Stimulated activated CD8-positive, alpha-beta memory T cell treated with anti-CD3 and anti-CD28 coated beads, Interleukin-15, amount 100 ng/mL, for 1 hour (primary cell): ENCODE results near the gene CFL1.
A peak's percentile ranks its signal among the peaks of the same experiment; 100 is the strongest.
"Not testable (repeated sequence)": the region's sequence is repeated elsewhere in the genome, so short reads cannot be mapped to it uniquely, and the experiment has no call there.

Source experiments
- DNase-seq: peaks from one replicate; pipeline ENCODE4 v3.0.0-alpha.2; 2020; ENCODE audit warnings: low read depth

Gene CFL1

DNA sequence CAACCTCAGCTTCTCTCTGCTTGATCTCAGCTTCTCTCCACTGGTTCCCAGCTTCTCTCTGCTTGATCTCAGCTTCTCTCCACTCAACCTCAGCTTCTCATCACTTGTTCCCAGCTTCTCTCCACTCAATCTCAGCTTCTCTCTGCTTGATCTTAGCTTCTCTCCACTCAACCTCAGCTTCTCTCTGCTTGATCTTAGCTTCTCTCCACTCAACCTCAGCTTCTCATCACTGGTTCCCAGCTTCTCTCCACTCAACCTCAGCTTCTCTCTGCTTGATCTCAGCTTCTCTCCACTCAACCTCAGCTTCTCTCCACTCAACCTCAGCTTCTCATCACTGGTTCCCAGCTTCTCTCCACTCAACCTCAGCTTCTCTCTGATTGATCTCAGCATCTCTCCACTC lies 25.7 kb downstream of the CFL1 start:
- DNase-seq, result not testable (repeated sequence)

DNA sequence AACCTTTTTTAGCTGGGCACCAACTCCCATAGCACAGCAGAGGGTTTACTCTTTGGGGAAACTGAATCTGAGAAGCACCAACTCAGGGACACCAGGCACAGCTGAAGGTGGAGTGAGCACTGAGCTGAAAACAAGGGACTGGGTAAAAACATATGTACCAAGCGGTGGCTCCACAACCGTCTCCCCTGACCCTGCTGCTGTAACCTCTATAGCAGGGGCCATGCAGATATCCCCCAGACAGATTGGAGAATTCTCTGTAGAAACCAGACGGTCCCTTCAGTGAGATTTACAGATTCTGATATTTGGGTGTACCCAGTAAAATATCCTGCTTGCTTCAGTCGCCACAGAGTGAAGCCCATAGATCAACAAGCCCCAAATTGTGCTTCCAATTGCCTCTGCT lies 28.5 kb downstream of the CFL1 start:
- DNase-seq, result no peak

- no peak for DNase-seq
Measured at GRCh38 chr11:65826984-65827735, 30.8 kb downstream of the CFL1 start.

GRCh38 chr11:65822776-65823528 lies 35.0 kb downstream of the CFL1 start:
- DNase-seq, result no peak

GRCh38 chr11:65821107-65821506 lies 36.9 kb downstream of the CFL1 start:
- DNase-seq, result no peak

DNA sequence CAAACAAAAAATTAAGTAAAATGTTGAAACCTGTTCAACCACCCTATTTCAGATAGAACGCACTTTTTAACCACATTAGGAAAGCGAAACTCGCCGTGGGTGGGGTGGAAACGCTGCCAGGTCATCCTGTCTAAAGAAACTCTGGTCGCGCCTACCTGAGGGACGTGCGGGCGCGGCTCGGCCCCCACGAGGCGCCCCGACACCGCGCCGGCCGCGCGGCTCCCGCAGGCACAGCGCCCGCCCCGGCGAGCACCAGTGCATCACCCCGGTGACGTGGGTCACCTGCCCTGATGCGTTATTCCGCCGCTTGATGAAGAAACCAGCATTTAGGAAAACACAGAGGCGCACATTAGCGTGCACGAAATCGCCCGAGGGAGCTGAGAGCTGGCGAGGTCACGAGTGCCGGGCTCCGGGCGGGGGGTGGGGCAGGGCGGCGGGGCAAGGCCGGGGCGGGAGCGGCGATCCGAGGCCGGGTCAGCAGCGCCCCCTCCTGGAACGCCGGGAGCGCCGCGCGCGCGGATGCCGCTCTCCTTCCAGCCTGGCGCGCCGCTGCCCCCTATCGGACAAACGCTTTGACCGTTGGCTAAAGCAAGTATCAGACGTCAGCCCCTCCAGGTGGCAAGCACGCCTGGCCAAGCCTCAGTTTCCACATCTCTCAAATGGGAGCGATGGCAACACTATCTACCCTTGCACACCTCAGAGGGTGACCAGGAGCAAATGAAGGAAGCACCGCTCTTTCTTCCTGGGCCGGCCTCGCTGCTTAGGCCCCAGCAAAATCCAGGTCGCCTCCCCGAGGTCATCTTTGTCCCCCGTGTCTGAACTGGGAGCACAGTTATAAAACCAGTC lies 39.9 kb downstream of the CFL1 start:
- peak; percentile 94 for DNase-seq

DNA sequence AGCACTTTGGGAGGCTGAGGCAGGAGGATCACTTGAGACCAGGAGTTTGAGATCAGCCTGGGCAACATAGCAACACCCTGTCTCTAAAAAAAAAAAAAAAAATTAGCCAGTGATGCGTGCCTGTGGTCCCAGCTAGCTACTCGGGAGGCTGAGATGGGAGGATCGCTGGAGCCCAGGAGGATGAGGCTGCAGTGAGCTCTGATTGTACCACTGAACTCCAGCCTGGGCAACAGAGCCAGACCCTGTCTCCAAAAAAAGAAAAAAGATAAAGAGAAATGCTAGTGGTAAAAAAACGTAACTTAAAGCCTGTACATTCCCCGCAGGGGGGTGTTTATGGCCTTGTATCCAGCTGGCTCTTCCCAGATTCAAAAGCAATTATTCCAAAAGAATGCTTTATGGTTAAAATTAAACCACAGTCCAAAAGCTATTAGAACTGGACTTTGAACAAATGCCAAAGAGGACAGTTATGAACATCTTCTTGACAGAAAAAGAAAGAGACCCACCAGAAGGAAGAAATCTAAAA lies 40.6 kb downstream of the CFL1 start:
- no peak for DNase-seq

DNA sequence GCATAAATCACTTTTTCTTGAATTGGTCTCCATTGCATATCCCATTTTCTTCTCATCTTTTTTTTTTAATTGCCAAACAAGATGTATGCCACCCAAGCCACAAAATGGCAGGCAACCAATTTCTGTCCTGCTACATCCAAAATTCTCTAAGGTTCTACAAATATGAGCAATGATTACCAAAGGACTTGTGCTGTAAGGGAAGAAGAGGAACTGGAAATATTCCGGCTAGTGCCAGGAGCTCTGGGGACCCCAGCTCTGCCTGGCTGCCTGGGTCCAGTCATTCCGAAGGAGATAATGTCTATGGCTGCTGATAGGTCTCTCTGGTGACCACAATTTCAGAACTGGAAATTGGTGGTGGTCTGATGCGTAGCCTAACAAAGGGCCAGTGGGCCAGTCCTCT lies 41.3 kb downstream of the CFL1 start:
- DNase-seq, result no peak

DNA sequence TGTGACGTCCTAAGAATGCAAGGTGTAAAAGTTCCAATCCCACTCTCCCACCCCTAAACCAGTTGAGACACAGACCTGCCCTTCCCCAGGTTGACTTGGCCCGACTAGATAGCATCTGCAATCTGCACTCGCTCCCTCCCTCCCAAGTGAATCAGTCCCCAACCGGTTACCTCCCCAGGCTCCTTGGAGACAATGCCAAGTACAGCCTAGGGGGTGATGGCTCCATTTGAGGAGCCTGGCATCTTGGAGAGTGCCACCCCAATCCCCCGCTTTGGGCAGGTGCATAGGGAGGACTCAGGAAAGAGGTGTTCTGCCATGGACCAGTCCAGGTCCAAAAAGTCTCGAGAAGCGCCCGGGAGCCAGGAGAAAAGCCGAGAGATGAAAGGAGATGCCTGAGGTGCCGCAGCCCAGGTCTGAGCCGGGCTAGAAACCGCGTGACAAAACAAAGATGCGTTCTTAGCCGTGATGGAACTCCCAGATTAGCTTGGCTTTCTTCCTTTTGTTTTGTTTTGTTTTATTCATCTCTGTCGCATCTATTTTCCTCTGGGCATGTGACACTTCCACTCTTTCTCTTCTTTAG lies 42.9 kb downstream of the CFL1 start:
- no peak for DNase-seq

- no peak for DNase-seq
Measured at GRCh38 chr11:65814131-65814985, 43.6 kb downstream of the CFL1 start.

GRCh38 chr11:65811764-65812475 lies 46.1 kb downstream of the CFL1 start:
- no peak for DNase-seq

DNA sequence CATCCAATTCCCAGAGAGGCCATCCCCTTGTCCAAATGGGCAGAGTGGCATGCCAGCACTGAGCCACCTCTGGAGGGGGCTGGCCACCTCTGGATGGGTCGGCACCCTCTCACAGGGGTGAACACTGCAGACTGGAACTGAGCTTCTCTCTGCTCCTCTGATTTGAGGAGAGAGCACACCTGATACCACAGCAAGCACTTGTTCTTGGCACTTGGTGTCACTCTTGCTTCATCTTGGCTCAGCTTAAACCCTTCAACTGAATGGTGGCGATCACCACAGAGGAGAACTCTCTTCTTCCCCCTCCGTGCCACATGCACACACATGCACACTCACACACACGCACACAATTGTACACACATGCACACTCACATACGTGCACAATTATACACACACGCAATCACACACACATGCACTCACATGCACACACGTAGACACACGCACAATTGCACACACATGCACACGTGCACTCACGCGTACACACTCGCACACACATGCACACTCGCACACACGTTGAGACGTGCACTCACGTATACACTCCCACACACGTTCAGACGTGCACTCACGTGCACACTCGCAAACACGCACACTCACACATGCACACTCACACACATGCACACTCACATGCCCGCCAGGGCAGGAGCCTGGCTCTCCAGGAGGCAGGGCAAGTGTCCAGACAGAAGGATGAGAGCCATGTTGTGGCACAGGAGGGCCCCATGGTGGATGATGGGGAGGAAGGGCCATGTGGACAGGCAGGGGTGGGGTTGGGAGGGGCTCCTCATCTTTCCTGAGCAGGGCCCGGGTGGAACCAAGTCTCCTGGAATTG lies 47.7 kb downstream of the CFL1 start:
- no peak for DNase-seq

- DNase-seq, result no peak
Measured at GRCh38 chr11:65809496-65809895, 48.5 kb downstream of the CFL1 start.

DNA sequence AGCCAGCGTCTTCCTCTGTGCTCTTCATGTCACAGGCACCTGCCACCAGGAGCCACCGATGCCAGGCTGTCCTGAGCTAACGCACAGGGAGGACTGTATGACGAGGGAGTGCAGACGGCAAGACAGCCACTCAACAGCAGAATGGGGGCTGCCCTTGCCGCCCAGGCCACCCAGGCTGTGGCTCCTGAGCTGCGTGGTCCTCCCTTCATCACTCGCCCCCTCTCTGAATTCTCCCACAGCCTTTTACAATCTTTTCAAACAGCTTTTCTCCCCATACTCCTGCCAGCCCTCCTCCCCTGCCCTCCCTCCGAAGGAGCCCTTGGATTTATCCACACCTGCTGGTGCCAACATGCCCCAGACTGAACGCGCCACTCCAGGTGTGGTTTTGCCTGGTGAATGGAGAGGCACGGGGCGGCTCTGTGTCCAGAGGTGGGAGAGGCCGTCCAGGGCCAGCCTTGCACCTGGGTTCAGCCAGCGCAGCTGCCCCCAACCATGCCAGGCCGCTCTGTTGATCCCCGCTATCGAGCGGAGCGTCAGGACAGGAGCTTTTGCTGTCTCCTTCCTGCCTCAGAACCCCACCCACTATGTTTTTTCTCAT lies 49.1 kb downstream of the CFL1 start:
- no peak for DNase-seq

DNA sequence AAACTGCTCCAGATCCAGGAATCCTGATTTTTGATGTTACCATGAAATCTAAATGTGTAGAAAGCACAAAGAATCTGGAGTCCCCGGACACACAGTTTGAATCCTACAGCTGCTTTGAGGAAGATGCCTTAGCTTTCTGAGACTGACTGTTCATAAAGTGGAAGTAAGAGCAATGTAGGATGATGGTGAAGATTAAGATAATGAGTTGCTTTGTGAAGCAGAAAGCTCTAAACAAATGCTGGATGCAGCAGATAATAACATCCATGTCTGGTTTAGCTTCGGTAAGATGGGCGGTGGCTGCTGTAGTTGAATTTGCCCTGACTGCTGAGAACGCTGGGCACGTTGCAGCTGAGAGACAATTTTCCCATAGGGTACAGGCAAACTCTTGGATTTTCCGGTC lies 51.0 kb downstream of the CFL1 start:
- no peak for DNase-seq
